ENCODE data around the gene ALX1. TPM values are rescaled to one million over a fixed set of nuclear protein-coding genes. Genes with fewer than 3 reads are reported as not detected.

Gene ALX1
- total RNA-seq, 5 donors from 2014 or later (not counting 1 experiment from before 2014, with no cell fraction given), result not detected

DNA sequence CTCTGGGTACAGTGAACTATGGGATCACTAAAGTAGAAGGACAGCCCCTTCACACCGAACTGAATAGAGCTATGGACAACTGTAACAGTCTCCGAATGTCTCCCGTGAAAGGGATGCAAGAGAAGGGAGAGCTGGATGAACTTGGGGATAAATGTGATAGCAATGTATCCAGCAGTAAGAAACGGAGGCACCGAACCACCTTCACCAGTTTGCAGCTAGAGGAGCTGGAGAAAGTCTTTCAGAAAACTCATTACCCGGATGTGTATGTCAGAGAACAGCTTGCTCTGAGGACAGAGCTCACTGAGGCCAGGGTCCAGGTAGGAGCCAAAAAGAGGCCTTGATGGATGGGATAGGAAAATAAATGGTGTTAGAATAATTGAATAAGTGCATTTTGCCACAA, 3.5 kb downstream of the ALX1 start:
- 40% methylated on average over 1 of the region's 6 CpGs for WGBS (ENCODE audit: insufficient coverage)
- ATAC-seq (replicated peaks in 1 of 4), result no peak
- ChIA-PET CTCF (no interaction called here), POLR2A (no interaction called here)
- no peaks in the 10 kb centered on the region for H3K4me1 ChIP-seq (ENCODE audit: control insufficient read depth in 1 of 2, extremely low read depth in 1 of 2, insufficient read depth in 2 of 2, low read length in 2 of 2)
- Mint-ChIP-seq H3K27me3 (peaks cover 29 to 31% of the 10 kb centered on the region in 2 donors), H3K4me3 (no peak overlapping the region), H3K4me1 (peaks cover 5 to 13% (median 8%) of the 10 kb centered on the region in 3 donors), H3K9me3 (no peaks in the 10 kb centered on the region), H3K27ac (no peak overlapping the region), H3K36me3 (no peaks in the 10 kb centered on the region)
- no peaks in the 10 kb centered on the region for H3K36me3 ChIP-seq (ENCODE audit: control insufficient read depth in 2 of 2, extremely low read depth in 1 of 2, insufficient read depth in 1 of 2, low read length in 1 of 2)
- DNase-seq, result no peak
- no peaks in the 10 kb centered on the region for H3K9me3 ChIP-seq
- no peak overlapping the region for H3K27ac ChIP-seq (ENCODE audit: low read length)
- no peak overlapping the region for H3K4me3 ChIP-seq (ENCODE audit: control insufficient read depth in 1 of 2, extremely low read depth in 1 of 2, low read length in 1 of 2)
- peaks cover 12 to 21% of the 10 kb centered on the region in 2 experiments for H3K27me3 ChIP-seq (replicated peaks in 1 of 2; ENCODE audit: control insufficient read depth in 2 of 2, extremely low read depth in 1 of 2, insufficient read depth in 2 of 2, low read length in 1 of 2)

DNA sequence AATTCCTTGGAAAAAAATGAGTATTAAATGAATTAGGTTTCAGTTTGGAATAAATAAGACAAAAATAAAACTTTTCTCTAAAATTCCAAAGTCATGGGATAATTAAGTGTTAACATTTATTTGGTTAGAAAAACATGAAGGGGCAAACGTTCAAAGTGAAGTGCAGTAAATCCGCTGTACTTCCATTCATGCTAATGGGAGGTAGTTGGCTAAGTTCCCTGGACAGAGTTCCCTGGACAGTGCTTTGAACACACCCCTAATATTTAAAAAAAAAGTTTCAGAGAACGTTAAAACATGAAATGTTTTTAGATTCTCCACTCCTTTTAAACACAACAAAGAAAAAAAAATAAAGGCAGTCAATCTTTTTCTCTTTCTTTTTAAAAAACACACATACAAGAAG, 16.3 kb downstream of the ALX1 start:
- no CpG with 5 or more reads among the region's 3 CpGs for WGBS (ENCODE audit: insufficient coverage)
- ChIA-PET POLR2A (no interaction called here), CTCF (no interaction called here)
- Histone ChIP-seq H3K4me1 (ENCODE audit: control insufficient read depth in 1 of 2, extremely low read depth in 1 of 2, insufficient read depth in 2 of 2, low read length in 2 of 2) (no peaks in the 10 kb centered on the region), H3K4me3 (ENCODE audit: control insufficient read depth in 1 of 2, extremely low read depth in 1 of 2, low read length in 1 of 2) (no peak overlapping the region), H3K9me3 (no peaks in the 10 kb centered on the region), H3K27ac (ENCODE audit: low read length) (no peak overlapping the region), H3K36me3 (ENCODE audit: control insufficient read depth in 2 of 2, extremely low read depth in 1 of 2, insufficient read depth in 1 of 2, low read length in 1 of 2) (no peaks in the 10 kb centered on the region), H3K27me3 (replicated peaks in 1 of 2; ENCODE audit: control insufficient read depth in 2 of 2, extremely low read depth in 1 of 2, insufficient read depth in 2 of 2, low read length in 1 of 2) (no peaks in the 10 kb centered on the region)
- H3K4me3 Mint-ChIP-seq, result no peak overlapping the region
- no peak for ATAC-seq (replicated peaks in 1 of 4)
- no peaks in the 10 kb centered on the region for H3K36me3 Mint-ChIP-seq
- H3K4me1 Mint-ChIP-seq, result peaks cover 0 to 5% (median 1%) of the 10 kb centered on the region in 3 donors
- H3K27ac Mint-ChIP-seq, result no peak overlapping the region
- no peak for DNase-seq
- H3K9me3 Mint-ChIP-seq, result peaks cover 0 to 7% (median 3%) of the 10 kb centered on the region in 3 donors
- no peaks in the 10 kb centered on the region for H3K27me3 Mint-ChIP-seq

DNA sequence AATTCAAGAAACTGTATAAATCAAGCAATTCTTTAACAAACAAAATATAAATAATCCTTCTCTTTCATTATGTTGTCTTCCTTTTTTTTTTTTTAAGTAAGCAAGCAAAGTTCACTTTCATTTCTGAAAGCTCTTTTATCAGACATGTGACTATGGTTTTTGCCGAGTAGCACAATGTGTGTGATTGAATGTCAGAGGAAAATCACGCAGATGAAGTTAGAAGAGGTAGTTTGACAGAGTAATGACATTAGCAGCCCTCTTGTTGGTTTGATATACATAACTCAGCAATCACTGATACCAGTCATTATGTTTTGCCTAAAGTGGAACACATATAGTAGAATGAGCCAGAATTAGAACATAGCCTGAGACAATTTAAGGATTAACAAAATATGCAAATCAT, 19.0 kb downstream of the ALX1 start:
- no peak overlapping the region for H3K4me3 ChIP-seq (ENCODE audit: control insufficient read depth in 1 of 2, extremely low read depth in 1 of 2, low read length in 1 of 2)
- no peak overlapping the region for H3K27ac ChIP-seq (ENCODE audit: low read length)
- WGBS (ENCODE audit: insufficient coverage), result no CpG with 5 or more reads among the region's 2 CpGs
- peaks cover 0 to 5% (median 3%) of the 10 kb centered on the region in 3 donors for H3K9me3 Mint-ChIP-seq
- H3K4me3 Mint-ChIP-seq, result no peak overlapping the region
- no peaks in the 10 kb centered on the region for H3K4me1 ChIP-seq (ENCODE audit: control insufficient read depth in 1 of 2, extremely low read depth in 1 of 2, insufficient read depth in 2 of 2, low read length in 2 of 2)
- H3K4me1 Mint-ChIP-seq, result peaks cover 0 to 5% (median 1%) of the 10 kb centered on the region in 3 donors
- no peaks in the 10 kb centered on the region for H3K9me3 ChIP-seq
- POLR2A ChIA-PET, result no interaction called here
- CTCF ChIA-PET, result no interaction called here
- no peaks in the 10 kb centered on the region for H3K36me3 ChIP-seq (ENCODE audit: control insufficient read depth in 2 of 2, extremely low read depth in 1 of 2, insufficient read depth in 1 of 2, low read length in 1 of 2)
- no peak overlapping the region for H3K27ac Mint-ChIP-seq
- no peaks in the 10 kb centered on the region for H3K36me3 Mint-ChIP-seq
- no peak for ATAC-seq (replicated peaks in 1 of 4)
- no peak for DNase-seq
- no peaks in the 10 kb centered on the region for H3K27me3 Mint-ChIP-seq
- no peaks in the 10 kb centered on the region for H3K27me3 ChIP-seq (replicated peaks in 1 of 2; ENCODE audit: control insufficient read depth in 2 of 2, extremely low read depth in 1 of 2, insufficient read depth in 2 of 2, low read length in 1 of 2)

DNA sequence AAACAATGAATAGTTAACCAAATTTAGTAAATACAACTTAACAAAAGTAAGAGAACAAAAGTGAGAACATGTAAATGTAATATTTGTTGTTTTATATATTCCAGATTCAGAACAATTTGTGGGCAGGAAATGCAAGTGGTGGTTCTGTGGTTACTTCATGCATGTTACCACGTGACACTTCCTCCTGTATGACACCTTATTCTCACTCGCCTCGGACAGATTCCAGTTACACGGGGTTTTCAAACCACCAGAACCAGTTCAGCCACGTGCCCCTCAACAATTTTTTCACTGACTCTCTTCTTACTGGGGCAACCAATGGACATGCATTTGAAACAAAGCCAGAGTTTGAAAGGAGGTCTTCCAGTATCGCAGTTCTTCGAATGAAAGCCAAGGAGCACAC, 21.0 kb downstream of the ALX1 start:
- H3K27me3 Mint-ChIP-seq, result no peaks in the 10 kb centered on the region
- H3K4me3 ChIP-seq (ENCODE audit: control insufficient read depth in 1 of 2, extremely low read depth in 1 of 2, low read length in 1 of 2), result no peak overlapping the region
- WGBS (ENCODE audit: insufficient coverage), result 15% methylated on average over 6 of the region's 7 CpGs
- H3K4me1 Mint-ChIP-seq, result peaks cover 0 to 5% (median 1%) of the 10 kb centered on the region in 3 donors
- no peak overlapping the region for H3K27ac ChIP-seq (ENCODE audit: low read length)
- H3K9me3 ChIP-seq, result no peaks in the 10 kb centered on the region
- no peak overlapping the region for H3K4me3 Mint-ChIP-seq
- no peak for DNase-seq
- H3K36me3 ChIP-seq (ENCODE audit: control insufficient read depth in 2 of 2, extremely low read depth in 1 of 2, insufficient read depth in 1 of 2, low read length in 1 of 2), result no peaks in the 10 kb centered on the region
- peaks cover 0 to 5% (median 3%) of the 10 kb centered on the region in 3 donors for H3K9me3 Mint-ChIP-seq
- H3K27me3 ChIP-seq (replicated peaks in 1 of 2; ENCODE audit: control insufficient read depth in 2 of 2, extremely low read depth in 1 of 2, insufficient read depth in 2 of 2, low read length in 1 of 2), result no peaks in the 10 kb centered on the region
- no peaks in the 10 kb centered on the region for H3K36me3 Mint-ChIP-seq
- no peaks in the 10 kb centered on the region for H3K4me1 ChIP-seq (ENCODE audit: control insufficient read depth in 1 of 2, extremely low read depth in 1 of 2, insufficient read depth in 2 of 2, low read length in 2 of 2)
- POLR2A ChIA-PET, result no interaction called here
- ATAC-seq (replicated peaks in 1 of 4), result no peak
- no peak overlapping the region for H3K27ac Mint-ChIP-seq
- CTCF ChIA-PET, result no interaction called here

DNA sequence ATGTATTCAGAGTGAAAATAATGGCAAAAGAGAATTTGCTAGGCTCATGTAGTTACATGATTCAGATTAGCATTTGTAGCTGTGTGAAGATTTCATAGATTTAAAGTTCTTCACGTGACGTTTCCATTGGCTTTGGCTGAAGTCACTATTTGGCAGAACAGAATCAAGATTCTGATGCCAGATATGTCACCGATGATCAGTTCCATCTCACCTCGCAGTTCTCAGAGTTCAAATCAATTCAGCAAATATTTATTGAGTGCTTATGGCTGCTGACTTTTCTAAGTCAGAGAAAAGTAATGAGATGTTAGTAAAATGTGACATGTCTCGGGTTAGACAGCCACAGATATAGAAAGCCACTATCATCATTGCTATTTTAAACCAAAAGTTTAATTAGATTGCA, 28.4 kb downstream of the ALX1 start:
- no peaks in the 10 kb centered on the region for H3K36me3 Mint-ChIP-seq
- ATAC-seq (replicated peaks in 1 of 4) (no peak), DNase-seq (no peak)
- H3K9me3 ChIP-seq, result no peaks in the 10 kb centered on the region
- H3K27me3 ChIP-seq (replicated peaks in 1 of 2; ENCODE audit: control insufficient read depth in 2 of 2, extremely low read depth in 1 of 2, insufficient read depth in 2 of 2, low read length in 1 of 2), result peaks cover 0 to 2% of the 10 kb centered on the region in 2 experiments
- H3K27me3 Mint-ChIP-seq, result no peaks in the 10 kb centered on the region
- WGBS (ENCODE audit: insufficient coverage), result no CpG with 5 or more reads among the region's 5 CpGs
- H3K27ac ChIP-seq (ENCODE audit: low read length), result no peak overlapping the region
- H3K27ac Mint-ChIP-seq, result no peak overlapping the region
- POLR2A ChIA-PET, result no interaction called here
- no peak overlapping the region for H3K4me3 Mint-ChIP-seq
- peaks cover 0 to 2% (median 0%) of the 10 kb centered on the region in 3 donors for H3K9me3 Mint-ChIP-seq
- H3K4me1 ChIP-seq (ENCODE audit: control insufficient read depth in 1 of 2, extremely low read depth in 1 of 2, insufficient read depth in 2 of 2, low read length in 2 of 2), result no peaks in the 10 kb centered on the region
- CTCF ChIA-PET, result no interaction called here
- no peak overlapping the region for H3K4me3 ChIP-seq (ENCODE audit: control insufficient read depth in 1 of 2, extremely low read depth in 1 of 2, low read length in 1 of 2)
- no peaks in the 10 kb centered on the region for H3K4me1 Mint-ChIP-seq
- no peaks in the 10 kb centered on the region for H3K36me3 ChIP-seq (ENCODE audit: control insufficient read depth in 2 of 2, extremely low read depth in 1 of 2, insufficient read depth in 1 of 2, low read length in 1 of 2)

DNA sequence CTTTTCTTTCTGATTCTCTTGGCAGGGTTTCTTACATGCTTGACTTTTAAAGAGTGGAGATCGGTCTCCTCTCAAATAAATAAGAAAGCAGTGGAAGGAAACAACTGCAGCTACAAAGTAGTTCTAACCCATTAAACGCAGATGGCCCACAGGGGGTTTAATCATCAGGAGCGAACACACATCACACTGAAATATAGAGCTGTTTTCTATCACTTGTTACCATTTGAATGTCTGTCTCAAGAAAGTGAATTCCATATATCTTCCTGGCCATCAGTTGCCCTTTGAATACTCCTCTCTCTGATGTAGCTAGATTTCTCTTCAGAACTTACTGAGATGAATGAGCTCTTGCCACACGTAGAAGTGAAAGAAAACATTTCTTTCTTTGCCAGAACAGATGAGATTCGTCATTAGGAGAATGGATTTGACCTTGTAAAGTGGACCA, 29.1 kb downstream of the ALX1 start:
- Histone ChIP-seq H3K27ac (ENCODE audit: low read length) (no peak overlapping the region), H3K36me3 (ENCODE audit: control insufficient read depth in 2 of 2, extremely low read depth in 1 of 2, insufficient read depth in 1 of 2, low read length in 1 of 2) (no peaks in the 10 kb centered on the region), H3K4me3 (ENCODE audit: control insufficient read depth in 1 of 2, extremely low read depth in 1 of 2, low read length in 1 of 2) (no peak overlapping the region), H3K4me1 (ENCODE audit: control insufficient read depth in 1 of 2, extremely low read depth in 1 of 2, insufficient read depth in 2 of 2, low read length in 2 of 2) (no peaks in the 10 kb centered on the region), H3K9me3 (no peaks in the 10 kb centered on the region), H3K27me3 (replicated peaks in 1 of 2; ENCODE audit: control insufficient read depth in 2 of 2, extremely low read depth in 1 of 2, insufficient read depth in 2 of 2, low read length in 1 of 2) (peaks cover 0 to 2% of the 10 kb centered on the region in 2 experiments)
- ATAC-seq (replicated peaks in 1 of 4), result no peak
- no peaks in the 10 kb centered on the region for H3K27me3 Mint-ChIP-seq
- H3K27ac Mint-ChIP-seq, result no peak overlapping the region
- H3K4me1 Mint-ChIP-seq, result no peaks in the 10 kb centered on the region
- POLR2A ChIA-PET, result no interaction called here
- CTCF ChIA-PET, result interaction anchor here in 1 of 2 donors (0.6 kb wide), 2 partner anchors 24 to 121 kb away, joined by 3 to 4 read pairs; no protein-coding TSS in a partner anchor
- DNase-seq, result no peak
- H3K4me3 Mint-ChIP-seq, result no peak overlapping the region
- no peaks in the 10 kb centered on the region for H3K36me3 Mint-ChIP-seq
- WGBS (ENCODE audit: insufficient coverage), result no CpG with 5 or more reads among the region's 5 CpGs
- H3K9me3 Mint-ChIP-seq, result peaks cover 0 to 2% (median 0%) of the 10 kb centered on the region in 3 donors

DNA sequence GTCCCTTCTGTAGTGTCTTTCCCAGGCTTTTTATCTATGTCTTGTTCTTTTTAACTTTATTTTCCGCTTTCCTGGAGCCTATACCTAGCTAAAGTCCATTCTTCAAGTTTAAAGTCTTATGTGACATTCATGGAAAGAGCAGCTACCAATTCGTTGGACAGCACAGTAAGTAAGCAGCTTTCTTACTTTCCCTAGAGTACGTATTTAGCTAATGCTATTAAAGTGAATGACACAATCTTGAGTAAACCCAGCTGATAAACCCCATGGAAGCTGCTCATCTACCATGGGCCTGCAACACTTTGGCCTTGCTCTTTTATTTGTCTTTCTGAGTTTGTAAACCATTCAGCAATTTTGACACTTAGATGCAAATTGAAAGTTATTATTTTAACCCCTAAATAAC, 30.0 kb downstream of the ALX1 start:
- no peaks in the 10 kb centered on the region for H3K36me3 Mint-ChIP-seq
- H3K4me1 ChIP-seq (ENCODE audit: control insufficient read depth in 1 of 2, extremely low read depth in 1 of 2, insufficient read depth in 2 of 2, low read length in 2 of 2), result no peaks in the 10 kb centered on the region

More for the DNA sequence above, 30.0 kb downstream of the ALX1 start:
- no peak for ATAC-seq (replicated peaks in 1 of 4)
- POLR2A ChIA-PET, result no interaction called here
- H3K36me3 ChIP-seq (ENCODE audit: control insufficient read depth in 2 of 2, extremely low read depth in 1 of 2, insufficient read depth in 1 of 2, low read length in 1 of 2), result no peaks in the 10 kb centered on the region
- no peaks in the 10 kb centered on the region for H3K9me3 ChIP-seq
- Mint-ChIP-seq H3K4me1 (no peaks in the 10 kb centered on the region), H3K9me3 (peaks cover 0 to 2% (median 0%) of the 10 kb centered on the region in 3 donors), H3K4me3 (no peak overlapping the region), H3K27me3 (no peaks in the 10 kb centered on the region), H3K27ac (no peak overlapping the region)
- WGBS (ENCODE audit: insufficient coverage), result no CpG with 5 or more reads among the region's 3 CpGs
- peaks cover 0 to 2% of the 10 kb centered on the region in 2 experiments for H3K27me3 ChIP-seq (replicated peaks in 1 of 2; ENCODE audit: control insufficient read depth in 2 of 2, extremely low read depth in 1 of 2, insufficient read depth in 2 of 2, low read length in 1 of 2)
- no peak for DNase-seq
- H3K4me3 ChIP-seq (ENCODE audit: control insufficient read depth in 1 of 2, extremely low read depth in 1 of 2, low read length in 1 of 2), result no peak overlapping the region
- H3K27ac ChIP-seq (ENCODE audit: low read length), result no peak overlapping the region
- CTCF ChIA-PET, result interaction anchor here in 1 of 2 donors (0.8 kb wide), 1 partner anchor 13 kb away, joined by 3 read pairs; no protein-coding TSS in a partner anchor
